ENCODE measurements around the gene FPGS. TPM values are rescaled to one million over a fixed set of nuclear protein-coding genes. Genes with fewer than 3 reads are reported as not detected.

FPGS gene
- total and polyA plus RNA-seq, 4 donors, result 20.4 to 61.1 (median 42.7) TPM

DNA sequence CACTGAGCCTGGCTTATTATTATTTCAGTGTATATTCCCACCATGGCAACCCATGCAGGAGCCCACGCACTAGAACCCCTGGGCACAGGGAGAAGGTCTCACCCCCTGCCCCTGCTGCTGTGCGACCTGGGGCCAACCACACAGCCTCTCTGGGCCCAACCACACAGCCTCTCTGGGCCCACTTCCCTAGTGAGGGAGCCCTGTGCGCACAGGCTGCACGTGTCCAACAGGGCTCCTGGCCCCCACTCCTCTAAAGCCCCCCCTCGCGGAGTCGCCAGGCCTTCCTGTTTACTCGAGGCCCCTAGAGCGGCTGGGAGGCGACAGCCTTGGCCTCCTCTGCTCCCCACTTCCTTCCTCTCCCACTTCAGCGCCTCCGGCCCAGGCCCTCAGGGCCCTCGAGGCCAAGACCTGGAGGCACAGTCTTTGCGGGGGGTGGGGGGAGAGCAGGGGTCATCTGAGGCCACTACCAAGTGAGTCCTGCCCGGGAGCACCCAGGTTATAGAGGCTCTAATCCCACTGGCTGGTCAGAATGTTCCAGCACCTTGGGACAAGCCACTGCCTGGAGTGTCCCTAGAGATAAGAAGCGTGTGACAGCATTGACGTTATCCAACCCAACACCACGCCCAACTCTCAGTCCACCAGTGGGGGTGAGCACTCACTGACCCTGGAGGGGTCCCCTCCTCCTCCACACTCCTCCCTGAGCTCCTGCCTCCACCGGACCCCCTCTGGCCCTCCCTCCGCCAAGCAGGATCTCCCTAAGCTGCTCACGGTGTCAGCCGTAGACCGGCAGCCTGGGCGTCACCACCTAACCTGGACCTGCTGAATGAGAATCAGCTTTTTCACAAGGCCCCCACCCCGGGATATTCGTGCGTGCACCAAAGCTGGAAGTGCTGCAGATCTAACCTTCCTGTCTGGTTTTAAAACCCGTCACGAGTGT is 59.7 kb downstream of the FPGS start:
- Histone ChIP-seq H3K36me3 (ENCODE audit: control insufficient read depth in 4 of 4, insufficient read depth in 3 of 4, low read depth in 1 of 4, low read length in 3 of 4) (no peaks in the 10 kb centered on the region), H3K27me3 (ENCODE audit: control insufficient read depth in 4 of 4, insufficient read depth in 4 of 4, low read length in 3 of 4) (no peaks in the 10 kb centered on the region), H3K9ac (ENCODE audit: low read depth in 1 of 2, low read length in 2 of 2) (peak overlapping the region in 1 of 2 donors; percentile 42), H3K9me3 (ENCODE audit: control insufficient read depth in 4 of 4, low read length in 3 of 4) (no peaks in the 10 kb centered on the region), H3K27ac (ENCODE audit: low read depth in 1 of 2, low read length in 2 of 2) (peak overlapping the region; percentile 59 to 74), H3K4me1 (ENCODE audit: control insufficient read depth in 4 of 4, insufficient read depth in 4 of 4, low read length in 3 of 4) (peaks cover 0 to 18% (median 1%) of the 10 kb centered on the region in 4 donors), H3K4me3 (ENCODE audit: low read depth in 1 of 3, low read length in 3 of 3) (no peak overlapping the region)
- DNase-seq (ENCODE audit: low spot score), result peak; percentile 66
- 61% methylated on average over 29 of the region's 29 CpGs for WGBS
- TF ChIP-seq, protein P1, sequence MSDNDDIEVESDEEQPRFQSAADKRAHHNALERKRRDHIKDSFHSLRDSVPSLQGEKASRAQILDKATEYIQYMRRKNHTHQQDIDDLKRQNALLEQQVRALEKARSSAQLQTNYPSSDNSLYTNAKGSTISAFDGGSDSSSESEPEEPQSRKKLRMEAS (IDR thresholded peaks at IDR 0.05), result peak; percentile 73
- no peak for TF ChIP-seq HNF4G (IDR thresholded peaks at IDR 0.05)
- peak; percentile 100 for TF ChIP-seq NR2F2 (IDR thresholded peaks at IDR 0.05)
- TF ChIP-seq RAD21 (IDR thresholded peaks at IDR 0.05), result peak in 1 of 2 donors; percentile 39
- peak; percentile 61 to 72 for TF ChIP-seq RXRA (IDR thresholded peaks at IDR 0.05)
- peak; percentile 58 for TF ChIP-seq SP1 (IDR thresholded peaks at IDR 0.05)
- TF ChIP-seq, protein P2, sequence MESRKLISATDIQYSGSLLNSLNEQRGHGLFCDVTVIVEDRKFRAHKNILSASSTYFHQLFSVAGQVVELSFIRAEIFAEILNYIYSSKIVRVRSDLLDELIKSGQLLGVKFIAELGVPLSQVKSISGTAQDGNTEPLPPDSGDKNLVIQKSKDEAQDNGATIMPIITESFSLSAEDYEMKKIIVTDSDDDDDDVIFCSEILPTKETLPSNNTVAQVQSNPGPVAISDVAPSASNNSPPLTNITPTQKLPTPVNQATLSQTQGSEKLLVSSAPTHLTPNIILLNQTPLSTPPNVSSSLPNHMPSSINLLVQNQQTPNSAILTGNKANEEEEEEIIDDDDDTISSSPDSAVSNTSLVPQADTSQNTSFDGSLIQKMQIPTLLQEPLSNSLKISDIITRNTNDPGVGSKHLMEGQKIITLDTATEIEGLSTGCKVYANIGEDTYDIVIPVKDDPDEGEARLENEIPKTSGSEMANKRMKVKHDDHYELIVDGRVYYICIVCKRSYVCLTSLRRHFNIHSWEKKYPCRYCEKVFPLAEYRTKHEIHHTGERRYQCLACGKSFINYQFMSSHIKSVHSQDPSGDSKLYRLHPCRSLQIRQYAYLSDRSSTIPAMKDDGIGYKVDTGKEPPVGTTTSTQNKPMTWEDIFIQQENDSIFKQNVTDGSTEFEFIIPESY (IDR thresholded peaks at IDR 0.05), result no peak

DNA sequence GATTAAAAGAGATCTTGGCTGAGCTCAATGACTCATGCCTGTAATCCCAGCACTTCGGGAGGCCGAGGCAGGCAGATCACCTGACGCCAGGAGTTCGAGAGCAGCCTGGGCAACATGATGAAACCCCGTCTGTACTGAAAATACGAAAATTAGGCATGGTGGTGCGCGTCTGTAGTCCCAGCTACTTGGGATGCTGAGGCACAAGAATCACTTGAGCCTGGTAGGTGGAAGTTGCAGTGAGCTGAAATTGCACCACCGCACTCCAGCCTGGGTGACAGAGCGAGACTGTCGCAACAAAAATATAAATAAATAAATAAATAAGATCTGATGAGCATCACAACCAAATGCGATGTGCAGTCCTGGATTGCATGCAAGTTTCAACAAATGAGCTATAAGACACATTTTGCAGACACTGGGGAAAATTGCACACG is 60.5 kb downstream of the FPGS start:
- DNase-seq (ENCODE audit: low spot score), result no peak
- no peaks in the 10 kb centered on the region for H3K9me3 ChIP-seq (ENCODE audit: control insufficient read depth in 4 of 4, low read length in 3 of 4)
- no peak overlapping the region for H3K9ac ChIP-seq (ENCODE audit: low read depth in 1 of 2, low read length in 2 of 2)
- no peak overlapping the region for H3K27ac ChIP-seq (ENCODE audit: low read depth in 1 of 2, low read length in 2 of 2)
- H3K4me1 ChIP-seq (ENCODE audit: control insufficient read depth in 4 of 4, insufficient read depth in 4 of 4, low read length in 3 of 4), result peaks cover 0 to 15% (median 1%) of the 10 kb centered on the region in 4 donors
- WGBS, result 84% methylated on average over 13 of the region's 13 CpGs
- no peaks in the 10 kb centered on the region for H3K27me3 ChIP-seq (ENCODE audit: control insufficient read depth in 4 of 4, insufficient read depth in 4 of 4, low read length in 3 of 4)
- TF ChIP-seq SP1 (IDR thresholded peaks at IDR 0.05), result no peak
- TF ChIP-seq, protein P2 (IDR thresholded peaks at IDR 0.05), result no peak
- no peak for TF ChIP-seq EGR1 (IDR thresholded peaks at IDR 0.05; ENCODE audit: low read depth in 2 of 2)
- TF ChIP-seq FOXA1 (IDR thresholded peaks at IDR 0.05), result no peak
- TF ChIP-seq, protein P3, sequence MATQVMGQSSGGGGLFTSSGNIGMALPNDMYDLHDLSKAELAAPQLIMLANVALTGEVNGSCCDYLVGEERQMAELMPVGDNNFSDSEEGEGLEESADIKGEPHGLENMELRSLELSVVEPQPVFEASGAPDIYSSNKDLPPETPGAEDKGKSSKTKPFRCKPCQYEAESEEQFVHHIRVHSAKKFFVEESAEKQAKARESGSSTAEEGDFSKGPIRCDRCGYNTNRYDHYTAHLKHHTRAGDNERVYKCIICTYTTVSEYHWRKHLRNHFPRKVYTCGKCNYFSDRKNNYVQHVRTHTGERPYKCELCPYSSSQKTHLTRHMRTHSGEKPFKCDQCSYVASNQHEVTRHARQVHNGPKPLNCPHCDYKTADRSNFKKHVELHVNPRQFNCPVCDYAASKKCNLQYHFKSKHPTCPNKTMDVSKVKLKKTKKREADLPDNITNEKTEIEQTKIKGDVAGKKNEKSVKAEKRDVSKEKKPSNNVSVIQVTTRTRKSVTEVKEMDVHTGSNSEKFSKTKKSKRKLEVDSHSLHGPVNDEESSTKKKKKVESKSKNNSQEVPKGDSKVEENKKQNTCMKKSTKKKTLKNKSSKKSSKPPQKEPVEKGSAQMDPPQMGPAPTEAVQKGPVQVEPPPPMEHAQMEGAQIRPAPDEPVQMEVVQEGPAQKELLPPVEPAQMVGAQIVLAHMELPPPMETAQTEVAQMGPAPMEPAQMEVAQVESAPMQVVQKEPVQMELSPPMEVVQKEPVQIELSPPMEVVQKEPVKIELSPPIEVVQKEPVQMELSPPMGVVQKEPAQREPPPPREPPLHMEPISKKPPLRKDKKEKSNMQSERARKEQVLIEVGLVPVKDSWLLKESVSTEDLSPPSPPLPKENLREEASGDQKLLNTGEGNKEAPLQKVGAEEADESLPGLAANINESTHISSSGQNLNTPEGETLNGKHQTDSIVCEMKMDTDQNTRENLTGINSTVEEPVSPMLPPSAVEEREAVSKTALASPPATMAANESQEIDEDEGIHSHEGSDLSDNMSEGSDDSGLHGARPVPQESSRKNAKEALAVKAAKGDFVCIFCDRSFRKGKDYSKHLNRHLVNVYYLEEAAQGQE (IDR thresholded peaks at IDR 0.05), result no peak
- no peak for TF ChIP-seq HNF4A (conservative IDR thresholded peaks at IDR 0.05)
- TF ChIP-seq TAF1 (conservative IDR thresholded peaks at IDR 0.05), result no peak
- TF ChIP-seq GABPA (IDR thresholded peaks at IDR 0.05 in 1 of 2, conservative IDR thresholded peaks at IDR 0.05 in 1 of 2), result no peak
- no peak for TF ChIP-seq RXRA (IDR thresholded peaks at IDR 0.05)
- TF ChIP-seq JUND (IDR thresholded peaks at IDR 0.05), result no peak
- TF ChIP-seq HNF4G (IDR thresholded peaks at IDR 0.05), result no peak
- TF ChIP-seq, protein P4, sequence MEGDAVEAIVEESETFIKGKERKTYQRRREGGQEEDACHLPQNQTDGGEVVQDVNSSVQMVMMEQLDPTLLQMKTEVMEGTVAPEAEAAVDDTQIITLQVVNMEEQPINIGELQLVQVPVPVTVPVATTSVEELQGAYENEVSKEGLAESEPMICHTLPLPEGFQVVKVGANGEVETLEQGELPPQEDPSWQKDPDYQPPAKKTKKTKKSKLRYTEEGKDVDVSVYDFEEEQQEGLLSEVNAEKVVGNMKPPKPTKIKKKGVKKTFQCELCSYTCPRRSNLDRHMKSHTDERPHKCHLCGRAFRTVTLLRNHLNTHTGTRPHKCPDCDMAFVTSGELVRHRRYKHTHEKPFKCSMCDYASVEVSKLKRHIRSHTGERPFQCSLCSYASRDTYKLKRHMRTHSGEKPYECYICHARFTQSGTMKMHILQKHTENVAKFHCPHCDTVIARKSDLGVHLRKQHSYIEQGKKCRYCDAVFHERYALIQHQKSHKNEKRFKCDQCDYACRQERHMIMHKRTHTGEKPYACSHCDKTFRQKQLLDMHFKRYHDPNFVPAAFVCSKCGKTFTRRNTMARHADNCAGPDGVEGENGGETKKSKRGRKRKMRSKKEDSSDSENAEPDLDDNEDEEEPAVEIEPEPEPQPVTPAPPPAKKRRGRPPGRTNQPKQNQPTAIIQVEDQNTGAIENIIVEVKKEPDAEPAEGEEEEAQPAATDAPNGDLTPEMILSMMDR (IDR thresholded peaks at IDR 0.05; ENCODE audit: low read depth, low read length, missing input control), result no peak
- TF ChIP-seq, protein P1 (IDR thresholded peaks at IDR 0.05), result no peak
- no peak for TF ChIP-seq FOXA2 (IDR thresholded peaks at IDR 0.05)
- TF ChIP-seq RAD21 (IDR thresholded peaks at IDR 0.05), result no peak
- no peak for TF ChIP-seq YY1 (IDR thresholded peaks at IDR 0.05)
- TF ChIP-seq, protein P5, sequence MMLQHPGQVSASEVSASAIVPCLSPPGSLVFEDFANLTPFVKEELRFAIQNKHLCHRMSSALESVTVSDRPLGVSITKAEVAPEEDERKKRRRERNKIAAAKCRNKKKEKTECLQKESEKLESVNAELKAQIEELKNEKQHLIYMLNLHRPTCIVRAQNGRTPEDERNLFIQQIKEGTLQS (IDR thresholded peaks at IDR 0.05), result no peak
- no peak for TF ChIP-seq NR2F2 (IDR thresholded peaks at IDR 0.05)
- peaks cover 0 to 3% (median 0%) of the 10 kb centered on the region in 4 donors for H3K36me3 ChIP-seq (ENCODE audit: control insufficient read depth in 4 of 4, insufficient read depth in 3 of 4, low read depth in 1 of 4, low read length in 3 of 4)
- no peak overlapping the region for H3K4me3 ChIP-seq (ENCODE audit: low read depth in 1 of 3, low read length in 3 of 3)

Data from liver (tissue), 9 donors.